ENCODE measurements around the gene SEMA4B. TPM values are rescaled to one million over a fixed set of nuclear protein-coding genes. Genes with fewer than 3 reads are reported as not detected.
A peak's percentile ranks its signal among the peaks of the same experiment; 100 is the strongest.

The SEMA4B gene
- total RNA-seq, 4 donors from 2014 or later = 18.7 to 44.9 (median 41.9) TPM

DNA sequence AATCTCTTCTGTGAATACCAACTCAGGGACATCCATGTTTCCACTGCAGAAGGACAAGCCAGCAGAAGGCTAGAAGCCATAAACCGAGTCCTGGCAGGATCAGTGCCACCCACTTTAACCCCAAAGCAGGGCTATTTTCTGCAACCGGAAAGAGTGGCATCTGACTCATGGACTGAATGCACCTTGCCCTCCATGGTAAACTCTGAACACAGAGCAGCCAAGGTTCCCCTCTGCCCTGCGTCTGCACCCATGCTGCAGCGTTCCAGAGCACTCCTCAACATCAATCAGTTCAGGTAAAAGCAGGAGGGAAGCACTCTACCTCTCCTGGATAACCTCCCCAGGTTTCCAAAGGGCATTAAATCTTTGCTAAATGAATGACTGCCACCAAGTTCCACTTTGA is 63.5 kb downstream of the SEMA4B start:
- H3K27ac ChIP-seq = peak overlapping the region; percentile 92 to 99 (median 98)
- H3K9me3 ChIP-seq = no peaks in the 10 kb centered on the region
- H3K4me3 ChIP-seq = peak overlapping the region; percentile 70 to 86
- 17 to 24% methylated on average over 1 to 4 of the region's 4 CpGs for WGBS, 2 donors (ENCODE audit: low coverage in 1 of 2)
- peaks cover 0 to 12% of the 10 kb centered on the region in 2 donors for H3K36me3 ChIP-seq
- TF ChIP-seq CTCF (IDR thresholded peaks at IDR 0.05) = no peak
- H3K27me3 ChIP-seq = no peaks in the 10 kb centered on the region
- ATAC-seq = no peak
- H3K4me1 ChIP-seq = peaks cover 9 to 44% (median 24%) of the 10 kb centered on the region in 3 donors

GRCh38 chr15:90265271-90266060 is 64.3 kb downstream of the SEMA4B start, which contains the start of gene NGRN:
NGRN (plus strand) TSS chr15:90265672; CDS start chr15:90265713, 41 bp downstream.
- H3K9me3 ChIP-seq = no peaks in the 10 kb centered on the region
- peak within 1 kb of the TSS; percentile 92 to 99 (median 98) for H3K27ac ChIP-seq
- peak; percentile 97 for ATAC-seq
- peaks cover 0 to 20% of the 10 kb centered on the region in 2 donors for H3K36me3 ChIP-seq
- peaks cover 9 to 52% (median 24%) of the 10 kb centered on the region in 3 donors for H3K4me1 ChIP-seq
- WGBS, 2 donors (ENCODE audit: low coverage in 1 of 2) = 0 to 2% methylated on average over 1 to 15 of the region's 59 CpGs
- peak within 1 kb of the TSS; percentile 70 to 86 for H3K4me3 ChIP-seq
- TF ChIP-seq POLR2AphosphoS5 (IDR thresholded peaks at IDR 0.05) (peak; percentile 90), CTCF (IDR thresholded peaks at IDR 0.05) (peak in 1 of 4 experiments; percentile 11), POLR2A (IDR thresholded peaks at IDR 0.05) (peak; percentile 56 to 72), EP300 (IDR thresholded peaks at IDR 0.05) (no peak)
- H3K27me3 ChIP-seq = no peaks in the 10 kb centered on the region

DNA sequence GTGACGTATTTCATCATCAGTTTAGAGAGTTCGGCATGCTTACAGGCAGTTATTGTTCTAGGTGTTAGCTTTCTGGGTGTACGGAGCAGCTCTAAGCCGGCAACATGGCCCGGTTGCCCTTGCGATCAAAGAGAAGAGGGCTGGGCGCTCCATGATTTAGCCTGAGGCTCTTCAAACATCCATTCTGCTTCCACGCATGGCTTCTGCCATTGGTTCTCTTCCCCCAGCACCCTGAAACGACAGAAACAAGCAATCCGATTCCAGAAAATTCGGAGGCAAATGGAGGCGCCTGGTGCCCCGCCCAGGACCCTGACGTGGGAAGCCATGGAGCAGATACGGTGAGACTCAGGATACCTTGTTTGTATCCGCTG is 64.9 kb downstream of the SEMA4B start:
- peak; percentile 11 for ATAC-seq
- no peaks in the 10 kb centered on the region for H3K27me3 ChIP-seq
- WGBS, 2 donors (ENCODE audit: low coverage in 1 of 2) = 0% methylated on average over 2 to 3 of the region's 16 CpGs
- peaks cover 9 to 58% (median 24%) of the 10 kb centered on the region in 3 donors for H3K4me1 ChIP-seq
- TF ChIP-seq POLR2AphosphoS5 (IDR thresholded peaks at IDR 0.05) (no peak), POLR2A (IDR thresholded peaks at IDR 0.05) (no peak), CTCF (IDR thresholded peaks at IDR 0.05) (no peak), EP300 (IDR thresholded peaks at IDR 0.05) (no peak)
- peak overlapping the region; percentile 92 to 99 (median 98) for H3K27ac ChIP-seq
- H3K36me3 ChIP-seq = peaks cover 0 to 26% of the 10 kb centered on the region in 2 donors
- no peaks in the 10 kb centered on the region for H3K9me3 ChIP-seq
- H3K4me3 ChIP-seq = peak overlapping the region; percentile 70 to 86

GRCh38 chr15:90266485-90266884 is 65.4 kb downstream of the SEMA4B start:
- Histone ChIP-seq H3K27ac (peak overlapping the region; percentile 92 to 99 (median 98)), H3K36me3 (peaks cover 0 to 30% of the 10 kb centered on the region in 2 donors), H3K4me1 (peaks cover 9 to 62% (median 24%) of the 10 kb centered on the region in 3 donors), H3K27me3 (no peaks in the 10 kb centered on the region), H3K4me3 (peak overlapping the region; percentile 70 to 86), H3K9me3 (no peaks in the 10 kb centered on the region)
- ATAC-seq = no peak
- TF ChIP-seq EP300 (IDR thresholded peaks at IDR 0.05) (no peak), CTCF (IDR thresholded peaks at IDR 0.05) (no peak), POLR2A (IDR thresholded peaks at IDR 0.05) (no peak), POLR2AphosphoS5 (IDR thresholded peaks at IDR 0.05) (no peak)
- 5 to 12% methylated on average over 15 of the region's 15 CpGs for WGBS, 2 donors (ENCODE audit: low coverage in 1 of 2)

GRCh38 chr15:90268415-90268814 is 67.3 kb downstream of the SEMA4B start:
- no peak for TF ChIP-seq POLR2A (IDR thresholded peaks at IDR 0.05)
- TF ChIP-seq EP300 (IDR thresholded peaks at IDR 0.05) = no peak
- TF ChIP-seq CTCF (IDR thresholded peaks at IDR 0.05) = no peak
- no peak for TF ChIP-seq POLR2AphosphoS5 (IDR thresholded peaks at IDR 0.05)
- Histone ChIP-seq H3K27me3 (no peaks in the 10 kb centered on the region), H3K4me1 (peaks cover 9 to 79% (median 24%) of the 10 kb centered on the region in 3 donors), H3K4me3 (peak overlapping the region in 1 of 2 donors; percentile 86), H3K9me3 (no peaks in the 10 kb centered on the region), H3K27ac (no peak overlapping the region), H3K36me3 (peaks cover 0 to 50% of the 10 kb centered on the region in 2 donors)
- ATAC-seq = no peak
- 50 to 56% methylated on average over 1 of the region's 1 CpG for WGBS, 2 donors (ENCODE audit: low coverage in 1 of 2)
